A549 (cell line): ENCODE data around the gene ROBO1. TPM values are rescaled to one million over a fixed set of nuclear protein-coding genes. Genes with fewer than 3 reads are reported as not detected.
A peak's percentile ranks its signal among the peaks of the same experiment; 100 is the strongest.

ENCODE experiments used
- ATAC-seq, 2 experiments: fragments of 200-7000 bp in 1 of 2; fragments of >200 bp in 1 of 2; cut with Nextera tagmentation in 1 of 2; cut with Tn5 transposase in 1 of 2; 3 replicates each; pipeline versions ENCODE4 v1.8.0 to v1.9.1; 2018 to 2020; ENCODE audit warnings: mild to moderate bottlenecking in 1 of 2, moderate library complexity in 1 of 2
- CTCF ChIA-PET: fragments of 300-600 bp; sonication (Branson Sonifier 250); formaldehyde crosslinking; extraction: SDS; loops from one replicate; lab custom pipeline; 2021; ENCODE audit warnings: antibody characterized with exemption, inconsistent platforms; lab: Yijun Ruan, JAX
- POLR2A ChIA-PET: fragments of 350-600 bp; formaldehyde crosslinking; extraction: SDS; loops from one replicate; lab custom pipeline; 2021; ENCODE audit warnings: antibody characterized with exemption, inconsistent platforms; lab: Yijun Ruan, JAX
- DNase-seq, 2 experiments: peaks; one replicate each; pipeline versions ENCODE4 v3.0.0 to v3.0.0-alpha.2; 2011 to 2016; ENCODE audit warnings: low read depth in 1 of 2, low spot score in 1 of 2
- FAIRE-seq: peaks from 2 replicates; lab custom pipeline; 2011; peaks lifted over from hg19 to GRCh38; lab: Jason Lieb, UNC
- H3K27ac ChIP-seq, 2 experiments: fragments of >200 bp; sonication (Bioruptor Twin); formaldehyde crosslinking; 3 replicates each; pipeline ENCODE4 v1.5.1; 2016 to 2017
- H3K4me1 ChIP-seq: fragments of >200 bp; sonication (Bioruptor Twin); formaldehyde crosslinking; 3 replicates; pipeline ENCODE4 v1.6.1; 2016
- H3K4me2 ChIP-seq: fragments of >200 bp; sonication (Bioruptor Twin); formaldehyde crosslinking; 3 replicates; pipeline ENCODE4 v1.6.1; 2016
- H3K4me3 ChIP-seq: fragments of >200 bp; sonication (Bioruptor Twin); formaldehyde crosslinking; 3 replicates; pipeline ENCODE4 v1.5.1; 2016
- H3K9me3 ChIP-seq: fragments of >200 bp; sonication (Bioruptor Twin); formaldehyde crosslinking; 3 replicates; pipeline ENCODE4 v1.6.1; 2016
- BHLHE40 ChIP-seq: IDR thresholded peaks from 2 replicates; pipeline ENCODE4 v1.6.1; 2012; ENCODE audit warnings: low read depth, low read length, inconsistent platforms
- CBX2 ChIP-seq: fragments of 200-600 bp; sonication (generic); IDR thresholded peaks from 2 replicates; pipeline ENCODE4 v1.6.1; 2016; ENCODE audit warnings: low read depth, mild to moderate bottlenecking, borderline replicate concordance
- CBX8 ChIP-seq: fragments of 200-600 bp; sonication (generic); IDR thresholded peaks from 2 replicates; pipeline ENCODE4 v1.6.1; 2016
- CEBPB ChIP-seq, 2 experiments: fragments of >200 bp in 1 of 2; sonication (Bioruptor Twin) in 1 of 2; formaldehyde crosslinking in 1 of 2; IDR thresholded peaks; 2 replicates each; pipeline ENCODE4 v1.6.1; 2012 to 2016
- CHD2 ChIP-seq: fragments of 150-350 bp; IDR thresholded peaks from 2 replicates; pipeline ENCODE4 v1.6.1; 2014; ENCODE audit warnings: low read length; ENCODE audit not compliant: partially characterized antibody
- CHD4 ChIP-seq: fragments of 200-600 bp; sonication (generic); IDR thresholded peaks from 2 replicates; pipeline ENCODE4 v1.6.1; 2016; ENCODE audit warnings: antibody characterized with exemption, mild to moderate bottlenecking, borderline replicate concordance
- CTCF ChIP-seq: fragments of >200 bp; sonication (Bioruptor Twin); formaldehyde crosslinking; IDR thresholded peaks from 3 replicates; pipeline ENCODE4 v1.5.1; 2016
- EHMT2 ChIP-seq: fragments of 200-600 bp; sonication (generic); IDR thresholded peaks from 2 replicates; pipeline ENCODE4 v1.6.1; 2016; ENCODE audit warnings: antibody characterized with exemption, low read depth, mild to moderate bottlenecking, moderate library complexity
- EP300 ChIP-seq, 2 experiments: fragments of >200 bp; sonication (Bioruptor Twin); formaldehyde crosslinking; IDR thresholded peaks; 2 replicates in 1 of 2; 3 replicates in 1 of 2; pipeline ENCODE4 v1.6.1; 2016 to 2017
- FOSL2 ChIP-seq, 2 experiments: fragments of 450-650 bp in 1 of 2; fragments of >200 bp in 1 of 2; sonication (Bioruptor Twin) in 1 of 2; formaldehyde crosslinking; IDR thresholded peaks; 2 replicates each; pipeline versions ENCODE4 v1.5.0 to v1.6.1; 2016 to 2020; ENCODE audit warnings: mild to moderate bottlenecking in 1 of 2, moderate library complexity in 1 of 2
- FOXS1 ChIP-seq: fragments of 250-450 bp; sonication (Bioruptor Pico); IDR thresholded peaks from 2 replicates; pipeline ENCODE4 v1.5.0; 2020; ENCODE audit warnings: mild to moderate bottlenecking, moderate library complexity
- GATA3 ChIP-seq: IDR thresholded peaks from 2 replicates; pipeline ENCODE4 v1.6.1; 2012; ENCODE audit warnings: borderline replicate concordance
- HES2 ChIP-seq: fragments of >200 bp; sonication (Bioruptor Twin); formaldehyde crosslinking; IDR thresholded peaks from 2 replicates; pipeline ENCODE4 v1.6.1; 2016
- HEYL ChIP-seq: fragments of 250-450 bp; sonication (Bioruptor Pico); IDR thresholded peaks from 2 replicates; pipeline ENCODE4 v1.8.0; 2021; ENCODE audit warnings: mild to moderate bottlenecking, moderate library complexity
- HOXA7 ChIP-seq: fragments of 250-450 bp; sonication (Bioruptor Pico); IDR thresholded peaks from 2 replicates; pipeline ENCODE4 v1.5.0; 2020; ENCODE audit warnings: mild to moderate bottlenecking, moderate library complexity
- HOXB13 ChIP-seq: fragments of 250-450 bp; sonication (Bioruptor Pico); IDR thresholded peaks from 2 replicates; pipeline ENCODE4 v1.5.0; 2020; ENCODE audit warnings: low read depth, mild to moderate bottlenecking, moderate library complexity
- JUN ChIP-seq, 2 experiments: fragments of >200 bp; sonication (Bioruptor Twin); formaldehyde crosslinking; IDR thresholded peaks; 2 replicates in 1 of 2; 3 replicates in 1 of 2; pipeline ENCODE4 v1.6.1; 2016 to 2017
- JUNB ChIP-seq: fragments of >200 bp; sonication (Bioruptor Twin); formaldehyde crosslinking; IDR thresholded peaks from 2 replicates; pipeline ENCODE4 v1.6.1; 2016
- KDM5A ChIP-seq: fragments of 200-600 bp; sonication (generic); IDR thresholded peaks from 2 replicates; pipeline ENCODE4 v1.6.1; 2016; ENCODE audit warnings: antibody characterized with exemption, mild to moderate bottlenecking
- MAX ChIP-seq: IDR thresholded peaks from 2 replicates; pipeline ENCODE4 v1.6.1; 2012
- MAZ ChIP-seq: fragments of 150-350 bp; IDR thresholded peaks from 2 replicates; pipeline ENCODE4 v1.6.1; 2014; ENCODE audit warnings: antibody characterized with exemption, low read depth, low read length, borderline replicate concordance
- NPAS2 ChIP-seq: fragments of 250-450 bp; sonication (Bioruptor Pico); IDR thresholded peaks from 2 replicates; pipeline ENCODE4 v1.8.0; 2022; ENCODE audit warnings: mild to moderate bottlenecking, moderate library complexity, borderline replicate concordance
- RFX5 ChIP-seq: fragments of 450-650 bp; IDR thresholded peaks from 2 replicates; pipeline ENCODE4 v1.7.1; 2014; ENCODE audit warnings: antibody characterized with exemption, mild to moderate bottlenecking, moderate library complexity
- SREBF2 ChIP-seq: fragments of 450-650 bp; IDR thresholded peaks from 2 replicates; pipeline ENCODE4 v1.6.1; 2014; ENCODE audit warnings: mild to moderate bottlenecking, moderate library complexity
- USF2 ChIP-seq: fragments of 450-650 bp; IDR thresholded peaks from 2 replicates; pipeline ENCODE4 v1.6.1; 2014; ENCODE audit warnings: antibody characterized with exemption
- ZSCAN20 ChIP-seq: fragments of 250-450 bp; sonication (Bioruptor Pico); IDR thresholded peaks from 2 replicates; pipeline ENCODE4 v1.8.0; 2022; ENCODE audit warnings: mild to moderate bottlenecking, moderate library complexity
- WGBS: methylation state at CpG from one replicate; pipeline ENCODE4 v1.1.6; 2017; ENCODE audit errors: missing lambda C conversion rate; 5-methylcytosine and 5-hydroxymethylcytosine counted together
- polyA plus RNA-seq, 4 experiments: library from polyadenylated mRNA; depleted of rRNA in 3 of 4; stranded (reverse); fragments of >200 nt; fragmentation: RNase III in 1 of 4; extraction: RNeasy Plus Mini Kit Qiagen cat#74134 plus additional on column Dnase treatment in 1 of 4; gene quantifications; 2 replicates in 3 of 4; 3 replicates in 1 of 4; pipeline ENCODE4 v1.2.3, GENCODE V29; 2011 to 2017
- TF ChIP-seq, protein P1 (sequence below): fragments of 150-350 bp; IDR thresholded peaks from 2 replicates; pipeline ENCODE4 v1.6.1; 2014; ENCODE audit warnings: low read depth, mild to moderate bottlenecking, low read length
- TF ChIP-seq, protein P2 (sequence below): IDR thresholded peaks from 2 replicates; pipeline ENCODE4 v1.6.1; 2012; ENCODE audit warnings: low read depth, borderline replicate concordance

Gene ROBO1
- polyA plus RNA-seq, 2 of the 4 experiments (the other 2 are of a cell fraction) = 25.3 to 35.6 TPM

DNA sequence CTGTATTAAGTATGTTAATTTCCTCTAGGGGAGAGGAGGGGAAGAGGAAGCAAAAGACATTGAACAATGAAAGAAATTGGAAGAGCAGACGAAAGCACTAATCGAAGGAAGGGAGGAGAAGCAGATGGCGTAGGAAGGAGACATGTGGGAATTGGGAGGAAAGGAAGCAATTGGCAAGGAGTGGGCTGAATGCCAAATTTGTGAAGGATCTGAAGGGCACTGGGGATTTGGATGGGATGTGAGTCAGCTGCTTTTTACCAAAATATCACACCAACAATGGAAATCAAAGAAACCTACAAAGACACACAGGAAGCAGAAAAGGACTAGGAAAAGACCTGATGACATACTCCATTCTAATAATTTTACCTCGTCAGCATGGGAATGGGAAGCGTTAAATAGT, 1029.8 kb downstream of the ROBO1 start:
- 77% methylated on average over 5 of the region's 5 CpGs for WGBS
- CTCF ChIA-PET = no interaction called here
- DNase-seq = no peak

GRCh38 chr3:78736863-78737262, 1030.9 kb downstream of the ROBO1 start:
- peak overlapping the region; percentile 0; the same call in 2 of the 3 replicates for H3K4me2 ChIP-seq
- TF ChIP-seq RFX5 = no peak
- no peak for TF ChIP-seq CTCF
- TF ChIP-seq FOSL2 (IDR thresholded peaks at IDR 0.05) = no peak
- peak; percentile 40; the same call in 1 of the 2 replicates for TF ChIP-seq FOSL2 (CRISPR knock-in tag; IDR thresholded peaks at IDR 0.05)
- TF ChIP-seq HEYL = no peak
- no peak for TF ChIP-seq KDM5A
- TF ChIP-seq JUN (IDR thresholded peaks at IDR 0.05) = no peak; a peak in 1 of 5 replicates
- peak; percentile 62 for TF ChIP-seq JUNB
- TF ChIP-seq CEBPB (IDR thresholded peaks at IDR 0.05) = peak in 1 of 2 experiments; percentile 41; a peak in 1 of 4 replicates
- TF ChIP-seq, protein P1, sequence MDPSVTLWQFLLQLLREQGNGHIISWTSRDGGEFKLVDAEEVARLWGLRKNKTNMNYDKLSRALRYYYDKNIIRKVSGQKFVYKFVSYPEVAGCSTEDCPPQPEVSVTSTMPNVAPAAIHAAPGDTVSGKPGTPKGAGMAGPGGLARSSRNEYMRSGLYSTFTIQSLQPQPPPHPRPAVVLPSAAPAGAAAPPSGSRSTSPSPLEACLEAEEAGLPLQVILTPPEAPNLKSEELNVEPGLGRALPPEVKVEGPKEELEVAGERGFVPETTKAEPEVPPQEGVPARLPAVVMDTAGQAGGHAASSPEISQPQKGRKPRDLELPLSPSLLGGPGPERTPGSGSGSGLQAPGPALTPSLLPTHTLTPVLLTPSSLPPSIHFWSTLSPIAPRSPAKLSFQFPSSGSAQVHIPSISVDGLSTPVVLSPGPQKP = no peak
- no peak for TF ChIP-seq CBX2
- TF ChIP-seq CBX8 = no peak
- no peak for TF ChIP-seq HES2
- no peak for TF ChIP-seq GATA3
- no peak for TF ChIP-seq NPAS2 (CRISPR knock-in tag)
- no peak for TF ChIP-seq SREBF2
- TF ChIP-seq FOXS1 (CRISPR knock-in tag) = no peak
- TF ChIP-seq EP300 (IDR thresholded peaks at IDR 0.05) = peak in 1 of 2 experiments; percentile 65; a peak in 1 of 5 replicates
- H3K9me3 ChIP-seq = no peaks in the 10 kb centered on the region
- FAIRE-seq (no peak), ATAC-seq (peak; percentile 57 to 78), DNase-seq (peak in 1 of 2 experiments; percentile 43)
- ChIA-PET POLR2A (no interaction called here), CTCF (no interaction called here)
- H3K4me3 ChIP-seq = no peak overlapping the region
- peaks cover 4% of the 10 kb centered on the region; the same call in 1 of the 3 replicates for H3K4me1 ChIP-seq
- peak overlapping the region in 1 of 2 experiments; percentile 38; a peak in 1 of 6 replicates for H3K27ac ChIP-seq
- WGBS = 43% methylated on average over 2 of the region's 2 CpGs

More for the DNA sequence above, 1029.8 kb downstream of the ROBO1 start:
- no peak overlapping the region for H3K4me3 ChIP-seq
- H3K9me3 ChIP-seq = no peaks in the 10 kb centered on the region
- ATAC-seq (no peak), FAIRE-seq (no peak)
- peaks cover 4% of the 10 kb centered on the region; the same call in 1 of the 3 replicates for H3K4me1 ChIP-seq
- TF ChIP-seq MAX (no peak), CHD2 (no peak), BHLHE40 (no peak), EHMT2 (no peak), CBX8 (no peak), EP300 (IDR thresholded peaks at IDR 0.05) (no peak), ZSCAN20 (CRISPR knock-in tag) (no peak), USF2 (no peak), HOXB13 (CRISPR knock-in tag) (no peak), CEBPB (IDR thresholded peaks at IDR 0.05) (no peak), HEYL (no peak), HOXA7 (CRISPR knock-in tag) (no peak), MAZ (no peak), CBX2 (no peak), CHD4 (no peak)
- TF ChIP-seq, protein P2, sequence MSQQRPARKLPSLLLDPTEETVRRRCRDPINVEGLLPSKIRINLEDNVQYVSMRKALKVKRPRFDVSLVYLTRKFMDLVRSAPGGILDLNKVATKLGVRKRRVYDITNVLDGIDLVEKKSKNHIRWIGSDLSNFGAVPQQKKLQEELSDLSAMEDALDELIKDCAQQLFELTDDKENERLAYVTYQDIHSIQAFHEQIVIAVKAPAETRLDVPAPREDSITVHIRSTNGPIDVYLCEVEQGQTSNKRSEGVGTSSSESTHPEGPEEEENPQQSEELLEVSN = no peak
- H3K4me2 ChIP-seq = peak overlapping the region; percentile 18; the same call in 1 of the 3 replicates
- H3K27ac ChIP-seq = peak overlapping the region in 1 of 2 experiments; percentile 11; a peak in 1 of 6 replicates
- POLR2A ChIA-PET = no interaction called here
